Measurements from ENCODE around the gene NFATC1. TPM values are rescaled to one million over a fixed set of nuclear protein-coding genes. Genes with fewer than 3 reads are reported as not detected.

Gene NFATC1
- polyA plus RNA-seq, 1 experiment = 0.73 TPM

GRCh38 chr18:79487183-79487800 is 91.6 kb downstream of the NFATC1 start:
- DNase-seq (ENCODE audit: low read depth, low spot score) = no peak
- POLR2A ChIA-PET = no interaction called here
- no peak overlapping the region for H3K27ac ChIP-seq (ENCODE audit: low read depth, low read length)
- CTCF ChIA-PET = no interaction called here
- no peak for TF ChIP-seq CTCF (IDR thresholded peaks at IDR 0.05; ENCODE audit: low read depth, low read length)
- H3K4me3 ChIP-seq (ENCODE audit: low read depth, low read length) = no peak overlapping the region
- peaks cover 25% of the 10 kb centered on the region; the same call in 1 of the 2 replicates for H3K9me3 ChIP-seq (ENCODE audit: control insufficient read depth, insufficient read depth, low read length)
- no peaks in the 10 kb centered on the region for H3K27me3 ChIP-seq (ENCODE audit: control insufficient read depth, insufficient read depth, low read length)

- DNase-seq (ENCODE audit: low read depth, low spot score) = no peak
- ChIA-PET CTCF (no interaction called here), POLR2A (no interaction called here)
- no peak overlapping the region for H3K27ac ChIP-seq (ENCODE audit: low read depth, low read length)
- no peak overlapping the region for H3K4me3 ChIP-seq (ENCODE audit: low read depth, low read length)
- peaks cover 25% of the 10 kb centered on the region; the same call in 1 of the 2 replicates for H3K9me3 ChIP-seq (ENCODE audit: control insufficient read depth, insufficient read depth, low read length)
- TF ChIP-seq CTCF (IDR thresholded peaks at IDR 0.05; ENCODE audit: low read depth, low read length) = no peak
- no peaks in the 10 kb centered on the region for H3K27me3 ChIP-seq (ENCODE audit: control insufficient read depth, insufficient read depth, low read length)
Measured at GRCh38 chr18:79487801-79488201, 92.1 kb downstream of the NFATC1 start.

GRCh38 chr18:79488311-79489050 is 92.8 kb downstream of the NFATC1 start:
- ChIA-PET POLR2A (no interaction called here), CTCF (no interaction called here)
- H3K9me3 ChIP-seq (ENCODE audit: control insufficient read depth, insufficient read depth, low read length) = peaks cover 30% of the 10 kb centered on the region; the same call in 1 of the 2 replicates
- no peak overlapping the region for H3K27ac ChIP-seq (ENCODE audit: low read depth, low read length)
- no peak overlapping the region for H3K4me3 ChIP-seq (ENCODE audit: low read depth, low read length)
- H3K27me3 ChIP-seq (ENCODE audit: control insufficient read depth, insufficient read depth, low read length) = no peaks in the 10 kb centered on the region
- TF ChIP-seq CTCF (IDR thresholded peaks at IDR 0.05; ENCODE audit: low read depth, low read length) = no peak
- DNase-seq (ENCODE audit: low read depth, low spot score) = no peak

- no peak for TF ChIP-seq CTCF (IDR thresholded peaks at IDR 0.05; ENCODE audit: low read depth, low read length)
- CTCF ChIA-PET = no interaction called here
- Histone ChIP-seq H3K9me3 (ENCODE audit: control insufficient read depth, insufficient read depth, low read length) (peaks cover 35% of the 10 kb centered on the region; the same call in 1 of the 2 replicates), H3K4me3 (ENCODE audit: low read depth, low read length) (no peak overlapping the region), H3K27ac (ENCODE audit: low read depth, low read length) (no peak overlapping the region), H3K27me3 (ENCODE audit: control insufficient read depth, insufficient read depth, low read length) (no peaks in the 10 kb centered on the region)
- POLR2A ChIA-PET = no interaction called here
- no peak for DNase-seq (ENCODE audit: low read depth, low spot score)
Measured at GRCh38 chr18:79489051-79489898, 93.5 kb downstream of the NFATC1 start.
